ENCODE data around the gene ZNF579. TPM values are rescaled to one million over a fixed set of nuclear protein-coding genes. Genes with fewer than 3 reads are reported as not detected.

The ZNF579 gene
- total and polyA plus RNA-seq, 2 donors (not counting 3 experiments of a cell fraction or from before 2014, with no cell fraction given): 11.6 to 15.7 TPM

- ChIA-PET POLR2A (no interaction called here), CTCF (no interaction called here)
- Histone ChIP-seq H3K4me1 (ENCODE audit: control insufficient read depth, extremely low read depth, insufficient read depth, low read length) (peaks cover 2% of the 10 kb centered on the region), H3K9ac (replicated peaks; ENCODE audit: extremely low read depth, insufficient read depth, low read length) (no peak overlapping the region), H3K9me1 (replicated peaks; ENCODE audit: control insufficient read depth, extremely low read depth, insufficient read depth, low read length) (no peaks in the 10 kb centered on the region), H3K4me2 (ENCODE audit: insufficient read depth, low read length) (no peak overlapping the region), H2AFZ (ENCODE audit: low read depth, low read length) (no peak overlapping the region), H3K36me3 (ENCODE audit: control insufficient read depth in 2 of 2, extremely low read depth in 1 of 2, insufficient read depth in 2 of 2, low read length in 2 of 2) (peaks cover 2 to 21% of the 10 kb centered on the region in 2 experiments), H3K27me3 (ENCODE audit: control insufficient read depth in 2 of 2, insufficient read depth in 2 of 2, low read length in 2 of 2) (no peaks in the 10 kb centered on the region), H3K79me2 (ENCODE audit: control insufficient read depth, insufficient read depth, low read length) (peaks cover 7% of the 10 kb centered on the region), H4K20me1 (replicated peaks; ENCODE audit: control insufficient read depth, extremely low read depth, insufficient read depth, low read length) (no peaks in the 10 kb centered on the region), H3K9me3 (replicated peaks; ENCODE audit: control insufficient read depth, insufficient read depth, low read length) (no peaks in the 10 kb centered on the region), H3K27ac (ENCODE audit: insufficient read depth, low read depth, low read length) (no peak overlapping the region), H3K4me3 (replicated peaks in 1 of 3; ENCODE audit: insufficient read depth in 1 of 3, low read depth in 1 of 3, low read length in 3 of 3) (no peak overlapping the region)
- BruUV-seq (replicated peaks): no TSS peak
- DNase-seq (ENCODE audit: low read depth, low spot score) (no peak), FAIRE-seq (no peak)
- intact Hi-C loops (cut with micrococcal nuclease): no loop called here
- dilution Hi-C loops (cut with MboI; ENCODE audit: extremely low pct_ligation_motif_present, low sequenced_read_pairs): no loop called here
- TF ChIP-seq EZH2 (IDR thresholded peaks at IDR 0.05; ENCODE audit: borderline replicate concordance, low read depth, low read length, severe bottlenecking) (no peak), CTCF (IDR thresholded peaks at IDR 0.05; ENCODE audit: extremely low read depth in 1 of 2, insufficient read depth in 1 of 2, low read depth in 1 of 2, low read length in 2 of 2) (no peak)
Measured at GRCh38 chr19:55615543-55616394, 35.1 kb upstream of the ZNF579 start.
